Astrocyte (in vitro differentiated cells and primary cell): ENCODE measurements around the gene CYP4F3.

ENCODE experiments used
- EZH2 ChIP-seq: IDR thresholded peaks from 2 replicates; pipeline ENCODE4 v1.6.1; 2012; ENCODE audit warnings: mild to moderate bottlenecking, low read length, inconsistent platforms; ENCODE audit not compliant: insufficient read depth
- TF ChIP-seq, protein P1 (sequence below): IDR thresholded peaks from 2 replicates; pipeline ENCODE4 v1.5.1; 2011; ENCODE audit warnings: low read depth, mild to moderate bottlenecking, inconsistent platforms, low read length, moderate library complexity; ENCODE audit not compliant: insufficient read depth

DNA sequence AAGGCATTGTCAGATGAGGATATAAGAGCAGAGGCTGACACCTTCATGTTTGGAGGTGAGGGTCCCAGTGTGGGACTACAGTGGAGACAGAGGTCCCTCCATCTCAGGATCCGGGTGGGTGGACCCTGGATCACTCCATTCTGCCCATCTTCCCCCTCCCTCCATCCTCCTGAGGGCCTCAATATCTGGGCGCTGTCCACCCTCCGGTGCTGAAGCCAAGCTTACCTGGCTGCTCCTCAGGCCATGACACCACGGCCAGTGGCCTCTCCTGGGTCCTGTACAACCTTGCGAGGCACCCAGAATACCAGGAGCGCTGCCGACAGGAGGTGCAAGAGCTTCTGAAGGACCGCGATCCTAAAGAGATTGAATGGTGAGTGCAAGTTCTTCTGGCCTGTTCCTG lies 44.1 kb downstream of the CYP4F3 start:
- TF ChIP-seq, protein P1, sequence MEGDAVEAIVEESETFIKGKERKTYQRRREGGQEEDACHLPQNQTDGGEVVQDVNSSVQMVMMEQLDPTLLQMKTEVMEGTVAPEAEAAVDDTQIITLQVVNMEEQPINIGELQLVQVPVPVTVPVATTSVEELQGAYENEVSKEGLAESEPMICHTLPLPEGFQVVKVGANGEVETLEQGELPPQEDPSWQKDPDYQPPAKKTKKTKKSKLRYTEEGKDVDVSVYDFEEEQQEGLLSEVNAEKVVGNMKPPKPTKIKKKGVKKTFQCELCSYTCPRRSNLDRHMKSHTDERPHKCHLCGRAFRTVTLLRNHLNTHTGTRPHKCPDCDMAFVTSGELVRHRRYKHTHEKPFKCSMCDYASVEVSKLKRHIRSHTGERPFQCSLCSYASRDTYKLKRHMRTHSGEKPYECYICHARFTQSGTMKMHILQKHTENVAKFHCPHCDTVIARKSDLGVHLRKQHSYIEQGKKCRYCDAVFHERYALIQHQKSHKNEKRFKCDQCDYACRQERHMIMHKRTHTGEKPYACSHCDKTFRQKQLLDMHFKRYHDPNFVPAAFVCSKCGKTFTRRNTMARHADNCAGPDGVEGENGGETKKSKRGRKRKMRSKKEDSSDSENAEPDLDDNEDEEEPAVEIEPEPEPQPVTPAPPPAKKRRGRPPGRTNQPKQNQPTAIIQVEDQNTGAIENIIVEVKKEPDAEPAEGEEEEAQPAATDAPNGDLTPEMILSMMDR: no peak
- no peak for TF ChIP-seq EZH2
